CD4-positive, alpha-beta T cell treated with Interleukin-15 for 4 hours (primary cell): Measurements from ENCODE around the gene SPP2.

Source experiments
- DNase-seq: peaks from one replicate; pipeline ENCODE4 v3.0.0-alpha.2; 2020; ENCODE audit warnings: low spot score

SPP2 gene

DNA sequence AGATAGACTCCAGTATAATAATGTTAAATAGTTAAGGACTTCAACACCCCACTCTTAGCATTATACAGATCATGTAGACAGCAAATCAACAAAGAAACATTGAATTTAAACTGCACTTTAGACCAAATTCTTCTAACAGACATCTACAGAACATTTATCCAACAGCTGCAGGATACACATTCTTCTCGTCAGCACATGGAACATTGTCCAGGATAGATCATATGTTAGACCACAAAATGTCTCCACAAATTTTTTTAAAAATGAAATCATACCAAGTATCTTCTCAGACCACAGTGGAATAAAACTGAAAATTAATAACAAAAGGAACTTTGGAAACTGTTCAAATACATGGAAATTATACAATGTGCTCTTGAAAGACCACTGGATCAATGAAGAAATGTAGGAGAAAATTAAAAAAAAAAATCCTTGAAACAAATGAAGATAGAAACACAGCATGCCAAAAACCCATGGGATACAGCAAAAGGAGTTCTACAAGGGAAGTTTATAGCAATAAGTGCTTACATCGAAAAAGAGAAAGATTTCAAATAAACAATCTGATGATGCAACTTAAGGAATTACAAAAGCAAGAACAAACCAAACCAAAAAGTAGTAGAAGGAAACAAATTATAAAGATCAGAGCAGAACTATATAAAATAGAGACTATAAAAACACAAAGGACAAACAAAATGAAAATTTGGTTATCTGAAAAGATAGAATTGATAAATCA, 12.3 kb upstream of the SPP2 start:
- DNase-seq = no peak

DNA sequence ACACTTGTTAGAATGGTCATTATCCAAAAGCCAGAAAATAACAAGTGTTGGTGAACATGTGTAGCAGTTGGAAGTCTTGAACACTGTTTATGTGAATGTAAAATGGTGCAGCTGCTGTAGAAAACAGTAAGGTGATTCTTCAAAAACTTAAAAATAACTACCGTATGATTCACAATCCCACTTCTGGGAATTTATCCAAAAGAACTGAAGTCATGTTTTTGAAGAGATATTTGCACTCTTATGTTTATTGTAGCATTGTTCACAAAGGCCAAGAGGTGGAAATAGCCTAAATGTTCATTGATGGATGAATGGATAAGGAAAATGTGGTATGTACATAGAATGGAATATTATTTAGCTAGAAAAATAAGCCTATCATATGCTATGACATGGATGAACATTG, 6.3 kb upstream of the SPP2 start:
- no peak for DNase-seq

DNA sequence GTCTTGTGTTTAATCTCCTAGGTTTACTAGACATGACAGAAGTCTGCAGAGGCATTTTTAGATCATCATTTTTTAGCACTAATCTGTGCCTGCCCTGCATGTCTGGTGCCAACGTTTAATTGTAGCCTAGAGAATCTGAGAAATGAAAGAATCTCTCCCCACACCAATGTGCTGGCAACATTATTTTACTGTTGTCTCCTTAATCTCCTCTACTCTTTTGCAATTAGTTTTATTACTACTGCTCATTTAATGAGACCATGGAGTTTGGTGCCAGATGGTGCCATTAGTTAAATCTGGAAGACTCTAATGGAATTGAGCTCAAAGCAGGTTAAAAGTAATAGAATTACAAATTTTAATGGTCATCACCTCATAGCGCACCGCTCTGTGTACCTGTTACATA, 4.0 kb upstream of the SPP2 start:
- DNase-seq = no peak

DNA sequence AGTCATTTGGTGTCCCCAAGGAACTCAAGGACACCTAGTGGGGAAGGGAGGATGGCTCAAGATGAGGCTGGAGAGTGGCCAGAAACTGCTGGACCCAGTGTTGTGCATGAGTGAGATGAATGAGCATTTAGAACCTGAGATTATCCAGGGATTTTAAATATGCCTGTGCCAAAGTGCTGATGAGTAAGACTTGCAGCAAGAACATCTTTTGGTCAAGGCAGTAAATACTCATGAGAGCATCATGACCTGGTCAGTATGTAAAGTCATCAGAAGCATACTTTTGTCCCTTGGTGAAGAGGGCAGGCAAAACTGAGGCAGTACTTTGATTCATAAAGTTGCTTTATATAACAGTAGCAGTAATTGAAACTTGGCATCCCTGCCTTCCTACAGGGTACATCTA, 3.1 kb upstream of the SPP2 start:
- DNase-seq = no peak

DNA sequence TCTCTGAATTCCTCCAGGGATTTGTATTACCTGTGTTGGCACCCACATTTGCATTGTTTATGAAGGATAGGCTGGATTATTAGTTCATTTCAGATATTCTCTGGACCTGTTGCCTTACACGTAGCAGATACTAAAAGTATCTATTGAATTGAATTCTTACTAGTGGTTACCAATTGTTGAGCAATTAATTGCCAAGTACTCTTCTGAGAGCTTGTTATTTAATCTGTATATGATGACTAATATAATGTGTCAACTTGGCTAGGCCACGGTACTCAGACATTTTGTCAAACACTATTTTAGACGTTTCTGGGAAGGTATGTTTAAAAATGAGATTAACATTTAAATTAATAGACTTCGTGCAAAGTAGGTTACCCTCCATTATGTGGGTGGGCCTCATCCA, 2.5 kb upstream of the SPP2 start:
- no peak for DNase-seq

DNA sequence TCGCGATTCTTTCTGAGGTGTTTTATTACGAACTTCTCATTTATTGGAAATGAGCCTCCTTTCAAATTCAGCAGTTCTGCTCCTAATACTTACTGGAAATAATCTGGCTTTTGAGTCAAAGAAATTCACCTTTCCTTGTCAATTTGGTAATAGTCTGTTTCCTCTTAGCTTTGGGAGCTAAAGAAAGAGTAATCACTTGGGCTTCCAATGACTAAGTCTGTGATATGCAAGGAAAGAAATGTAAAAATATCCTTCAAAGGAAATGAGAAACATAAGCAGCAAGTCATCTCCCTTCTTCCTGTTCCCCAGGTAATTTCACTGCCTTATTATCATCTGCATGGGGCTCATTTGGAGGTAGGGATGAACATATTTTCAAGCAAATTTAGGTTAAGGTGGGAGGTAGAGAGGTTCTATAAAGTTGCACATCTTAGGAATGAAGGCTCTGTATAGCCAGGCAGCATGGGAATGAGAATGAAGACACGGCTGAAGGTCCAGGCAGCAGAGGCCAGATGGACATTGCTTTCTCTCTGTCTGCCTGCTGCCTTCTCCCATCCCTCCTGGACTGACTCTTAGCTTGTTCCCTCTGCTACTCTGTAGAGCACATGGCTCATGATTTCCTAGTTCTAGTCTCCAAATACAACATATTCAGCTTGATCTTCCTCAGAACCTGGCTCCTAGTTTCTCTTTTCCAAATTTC, 1.0 kb downstream of the SPP2 start:
- no peak for DNase-seq

DNA sequence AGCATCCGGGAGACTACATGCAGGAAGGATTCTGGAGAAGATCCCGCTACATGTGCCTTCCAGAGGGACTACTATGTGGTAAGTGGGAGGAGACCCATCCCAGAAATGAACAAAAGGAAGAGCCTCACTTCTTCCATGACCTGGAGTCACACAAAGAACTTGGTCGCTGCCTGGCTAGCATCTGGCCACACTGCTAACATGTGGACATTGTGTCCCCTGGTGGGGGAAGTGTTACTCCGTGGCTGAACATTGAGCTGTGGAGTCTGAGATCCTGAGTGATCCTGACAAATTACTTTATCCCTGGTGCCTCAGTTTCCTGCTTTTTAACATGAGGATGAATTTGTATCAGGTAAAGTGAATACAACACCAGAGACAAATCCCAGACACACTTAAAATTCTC, 8.4 kb downstream of the SPP2 start:
- no peak for DNase-seq

DNA sequence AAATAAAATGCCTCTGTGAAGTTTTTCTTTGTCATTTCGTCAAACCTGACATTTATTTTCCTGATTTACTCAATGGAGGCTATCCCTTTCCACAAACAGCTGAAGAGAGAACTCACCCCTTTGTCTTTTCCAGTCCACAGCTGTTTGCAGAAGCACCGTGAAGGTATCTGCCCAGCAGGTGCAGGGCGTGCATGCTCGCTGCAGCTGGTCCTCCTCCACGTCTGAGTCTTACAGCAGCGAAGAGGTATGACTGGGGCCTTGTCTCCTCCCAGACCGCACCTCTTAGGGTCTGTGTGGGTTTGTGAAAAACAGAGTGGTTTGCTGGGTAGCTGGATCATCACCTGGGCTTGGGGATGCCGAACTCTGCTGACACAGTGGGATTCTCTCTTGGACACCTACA, 9.7 kb downstream of the SPP2 start:
- DNase-seq = no peak

DNA sequence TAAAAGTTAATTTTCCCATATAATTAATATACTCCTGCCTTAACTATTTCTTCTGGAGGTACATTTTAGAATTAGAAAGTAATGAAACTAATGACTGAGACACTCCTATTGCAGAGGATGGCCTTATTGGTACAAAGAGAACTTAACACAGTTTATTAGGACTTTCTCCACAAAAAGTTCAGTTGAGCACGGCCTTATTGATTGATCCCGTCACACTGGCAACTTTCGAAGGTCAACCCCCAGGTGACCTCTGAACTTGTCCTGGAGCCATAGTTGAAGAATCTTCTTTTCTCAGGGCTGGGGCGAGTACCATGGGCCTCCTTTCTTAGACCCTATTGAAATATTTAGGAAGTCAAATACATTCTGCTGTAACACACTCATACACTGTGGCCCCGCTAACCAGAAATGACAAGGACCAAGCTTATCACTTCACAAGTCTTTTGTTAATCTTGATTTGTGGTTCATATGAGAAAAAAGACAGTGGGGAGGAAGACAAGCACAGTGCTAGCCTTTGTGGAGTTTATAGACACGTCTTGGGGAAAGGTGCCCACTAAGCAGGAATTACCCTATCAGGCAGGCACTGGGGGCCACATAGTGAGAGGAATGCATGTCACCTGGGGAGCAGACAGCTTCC, 11.2 kb downstream of the SPP2 start:
- DNase-seq = no peak

DNA sequence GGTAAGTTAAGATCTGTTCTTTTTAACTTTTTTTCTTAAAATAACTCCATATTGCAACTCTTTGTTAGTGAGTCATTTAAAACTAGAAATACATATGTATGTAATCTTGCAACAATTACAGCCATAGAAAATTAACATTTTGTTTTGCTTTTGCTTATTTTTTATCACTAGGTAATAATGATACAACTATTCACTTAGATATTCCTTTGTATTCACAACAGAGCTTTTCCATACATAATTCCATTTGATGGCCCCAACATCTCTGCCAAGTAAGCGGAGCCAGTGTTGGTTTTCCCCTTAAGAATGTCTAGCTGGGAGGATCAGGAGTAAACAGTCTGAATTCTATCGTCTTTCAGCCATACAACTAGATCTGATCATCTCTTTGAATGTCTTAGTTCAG, 16.1 kb downstream of the SPP2 start:
- DNase-seq = no peak

DNA sequence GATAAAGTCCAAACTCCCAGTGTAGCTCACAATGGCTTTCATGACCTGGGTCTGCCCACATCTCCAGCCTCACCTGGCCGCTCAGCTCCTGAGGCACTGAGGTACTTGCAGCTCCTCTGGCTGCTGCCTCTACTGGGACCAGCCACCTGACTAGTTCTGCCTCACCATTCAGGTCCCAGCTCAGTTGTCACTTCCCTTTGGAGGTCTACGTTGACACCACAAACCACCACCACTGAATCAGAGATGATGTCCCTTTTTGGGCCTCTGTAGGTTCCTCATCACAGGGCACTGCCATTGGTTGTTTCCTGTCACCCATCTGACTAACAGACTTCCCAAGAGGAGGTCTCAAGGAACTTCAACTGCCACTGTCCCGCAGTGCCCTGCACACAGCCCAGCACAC, 21.2 kb downstream of the SPP2 start:
- DNase-seq = peak; percentile 18

DNA sequence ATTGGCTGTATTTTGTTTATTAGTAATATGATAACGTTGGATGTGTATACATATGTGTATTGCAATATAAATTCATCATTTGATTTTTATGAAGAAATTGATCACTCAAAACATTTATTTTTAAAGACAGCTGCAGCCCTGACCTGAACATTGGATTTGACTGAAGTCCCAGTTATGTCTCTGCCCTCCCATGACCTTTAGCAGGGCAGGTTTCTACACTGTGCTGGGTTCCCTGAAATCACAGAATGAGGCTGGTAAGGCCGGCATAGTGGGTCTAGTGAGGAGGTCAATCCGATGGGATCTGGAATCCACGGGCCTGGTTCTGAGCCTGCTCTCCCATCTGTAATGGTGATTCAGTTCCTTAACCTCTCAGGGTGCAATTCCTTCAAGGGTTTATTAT, 22.0 kb downstream of the SPP2 start:
- no peak for DNase-seq

DNA sequence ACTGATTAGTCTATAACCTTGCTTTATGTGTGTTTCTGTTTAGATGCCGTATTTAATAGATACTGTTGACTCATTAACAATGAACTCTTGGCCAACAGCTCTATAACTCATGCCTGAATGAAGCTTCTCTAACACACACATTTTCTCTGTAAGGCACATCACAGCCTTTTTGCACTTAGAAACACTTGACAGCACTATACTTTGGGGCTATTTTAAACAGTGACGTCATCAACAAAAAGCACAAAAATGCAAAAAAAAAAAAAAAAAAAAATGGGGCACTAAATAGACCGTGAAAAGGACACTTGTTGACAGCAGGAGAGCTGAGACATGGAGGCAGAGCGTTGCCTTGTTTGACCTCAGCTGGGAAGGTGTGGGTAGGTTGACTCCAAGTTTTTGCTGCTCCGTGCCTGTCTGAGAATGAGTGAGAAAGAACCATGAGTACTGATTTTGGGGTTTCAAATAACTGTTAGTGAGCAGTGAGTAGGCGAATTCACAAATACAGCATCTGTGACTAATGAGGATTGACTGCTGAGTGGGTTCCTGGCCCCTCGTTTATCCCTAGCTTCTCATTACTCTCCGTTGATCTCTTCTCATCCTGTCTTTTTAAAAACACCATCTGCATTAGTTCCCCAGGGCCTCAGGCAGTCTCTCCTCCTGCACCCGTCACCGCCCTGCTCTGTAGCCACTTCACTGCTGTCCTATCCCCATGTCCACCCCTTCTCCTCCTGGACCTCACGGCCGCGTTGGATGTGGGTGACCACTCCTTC, 24.4 kb downstream of the SPP2 start:
- no peak for DNase-seq

DNA sequence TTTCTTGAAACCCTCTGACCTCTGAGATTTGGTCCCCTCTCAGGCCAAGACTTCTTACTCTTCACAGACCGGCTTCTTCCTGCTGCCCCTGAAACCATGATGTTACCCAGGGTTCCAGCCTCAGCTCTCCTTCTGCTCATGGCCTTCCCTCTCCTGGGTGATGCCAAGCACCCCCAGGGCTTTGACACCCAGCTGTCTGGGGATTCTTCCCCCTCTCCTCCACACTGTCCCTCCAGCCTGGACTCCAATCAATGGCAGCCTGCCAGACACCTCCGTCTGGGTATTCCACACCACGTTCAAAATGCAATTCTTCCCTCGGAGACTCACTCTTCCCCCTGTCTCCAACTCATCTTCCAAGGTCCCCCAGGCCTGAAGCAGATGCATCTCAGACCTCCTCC, 25.0 kb downstream of the SPP2 start:
- no peak for DNase-seq

DNA sequence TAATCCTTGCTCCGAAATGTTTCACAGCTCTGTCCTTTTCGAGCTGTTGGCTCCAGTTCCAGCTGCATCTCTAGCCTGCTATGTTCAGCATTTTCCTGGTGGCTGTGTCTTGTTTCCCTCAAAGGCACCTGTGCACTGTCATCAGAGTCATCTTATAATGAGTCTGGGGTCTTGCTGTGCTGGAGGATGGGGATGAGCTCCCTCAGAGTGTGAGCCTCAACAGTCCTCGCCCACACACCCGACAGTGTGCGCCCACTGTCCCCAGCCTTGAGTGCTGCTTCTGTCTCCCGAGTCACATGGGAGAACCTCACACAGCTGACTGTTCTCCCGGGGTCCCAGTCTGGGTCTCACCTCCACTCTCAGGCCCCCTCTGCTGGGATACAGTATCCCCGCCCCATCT, 25.4 kb downstream of the SPP2 start:
- no peak for DNase-seq

DNA sequence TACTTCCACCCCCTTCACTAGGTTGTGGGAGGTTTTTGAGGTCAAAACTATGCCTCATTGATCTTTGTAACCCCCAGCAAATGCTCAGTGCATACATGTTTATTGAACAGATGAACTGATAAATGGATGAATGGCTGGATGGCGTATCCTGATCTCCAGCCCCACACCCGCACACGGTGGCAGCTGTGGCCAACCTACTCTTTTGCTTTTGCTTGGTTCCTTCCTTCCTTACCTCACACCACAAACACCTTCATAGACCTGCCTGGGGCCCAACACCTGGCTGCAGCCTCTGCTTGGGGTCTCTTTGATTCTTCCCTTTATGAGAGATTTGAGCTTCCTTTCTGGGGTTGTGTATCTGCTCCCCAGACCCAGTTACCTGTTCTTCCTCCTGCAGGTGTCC, 25.9 kb downstream of the SPP2 start:
- DNase-seq = no peak

DNA sequence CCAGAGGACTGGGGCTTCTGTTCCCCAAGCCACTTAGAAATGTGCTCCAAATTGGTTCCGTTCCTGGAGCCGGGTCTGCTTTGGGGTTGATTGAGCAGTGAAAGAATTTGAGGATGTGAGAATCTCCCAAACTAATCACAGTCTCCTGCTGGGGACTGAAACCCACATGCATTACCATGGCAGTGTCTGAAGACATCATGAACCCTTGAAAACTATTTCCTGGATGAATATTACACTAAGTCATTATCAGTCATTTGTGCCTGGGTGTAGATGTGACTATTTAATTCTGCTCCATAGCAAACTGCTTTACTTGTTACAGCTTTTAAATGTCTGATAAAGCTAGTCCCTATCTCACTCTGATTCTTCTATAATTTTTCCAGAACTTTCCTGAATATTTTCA, 27.6 kb downstream of the SPP2 start:
- DNase-seq = no peak

DNA sequence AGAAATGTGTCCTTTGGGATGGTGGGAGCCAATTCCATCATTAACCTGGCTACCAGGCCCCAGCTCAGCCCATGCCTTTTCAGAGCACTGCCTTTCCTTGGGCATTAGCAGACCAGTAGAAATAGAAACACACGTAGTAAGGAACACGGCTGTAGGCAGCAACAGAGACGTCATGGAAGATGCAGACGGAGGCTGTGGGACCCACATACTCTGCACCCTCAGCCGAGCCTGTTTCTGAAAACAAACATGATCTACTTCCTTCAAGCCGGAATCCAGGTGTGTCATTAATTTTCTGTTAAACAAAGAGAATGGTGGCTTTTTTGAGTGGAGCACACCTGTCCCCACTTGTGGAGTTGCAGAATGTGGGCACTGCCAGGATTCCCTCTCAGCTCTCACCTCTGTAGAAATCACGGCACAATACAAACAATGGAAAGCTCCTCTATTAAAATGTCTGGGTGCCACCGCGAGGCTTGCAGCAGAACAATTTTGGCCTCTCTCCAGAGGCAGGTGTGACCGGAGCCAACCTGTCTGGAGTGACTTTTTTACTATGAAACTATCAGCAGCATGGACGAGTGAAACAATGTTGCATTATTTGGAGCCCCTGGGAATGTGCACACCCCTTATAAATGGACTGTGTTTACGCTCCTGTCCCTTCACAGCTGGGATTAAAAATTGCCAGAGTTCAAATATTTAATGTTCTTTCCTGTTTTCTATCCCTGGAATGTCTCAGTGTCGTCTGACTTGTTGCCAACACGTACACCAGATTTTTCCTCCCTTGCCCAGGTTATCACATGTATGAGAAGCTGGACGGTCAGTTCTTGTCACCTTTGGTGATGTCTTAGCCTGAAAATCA, 31.7 kb downstream of the SPP2 start:
- DNase-seq = no peak

DNA sequence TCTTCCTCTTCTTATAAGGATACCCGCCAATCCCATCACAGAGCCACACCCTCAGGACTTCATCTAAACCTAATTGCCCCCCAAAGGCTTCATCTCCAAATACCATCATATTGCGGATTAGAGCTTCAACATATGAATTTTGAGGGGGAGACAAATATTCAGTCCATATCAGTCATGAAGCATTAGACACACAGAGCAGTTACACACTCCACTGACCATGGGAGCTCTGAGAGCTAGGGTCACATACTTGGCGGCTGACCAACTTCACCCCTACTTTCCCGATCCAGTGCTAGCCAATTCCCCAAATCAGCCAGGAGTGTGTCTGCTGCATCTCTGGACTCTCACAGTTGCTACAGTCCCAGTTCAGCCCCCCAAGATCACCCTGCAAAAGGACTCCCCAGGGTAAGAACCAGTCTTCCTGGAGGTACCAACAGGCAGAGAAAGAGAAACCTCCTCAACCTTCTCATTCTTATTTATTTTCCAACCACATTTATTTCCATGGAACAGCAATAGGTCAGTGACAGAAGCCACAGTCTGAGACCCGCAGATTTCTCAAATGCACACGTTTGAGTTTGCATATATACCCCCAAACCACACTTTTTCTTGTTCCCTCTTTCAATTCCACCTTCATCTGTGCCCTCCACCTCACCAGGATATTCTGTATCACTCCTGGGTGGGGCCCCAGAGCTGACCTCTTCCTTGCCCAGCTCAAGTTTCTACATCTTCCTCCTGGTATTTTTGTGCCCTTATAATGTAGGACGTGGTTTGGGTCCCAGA, 33.3 kb downstream of the SPP2 start:
- no peak for DNase-seq

DNA sequence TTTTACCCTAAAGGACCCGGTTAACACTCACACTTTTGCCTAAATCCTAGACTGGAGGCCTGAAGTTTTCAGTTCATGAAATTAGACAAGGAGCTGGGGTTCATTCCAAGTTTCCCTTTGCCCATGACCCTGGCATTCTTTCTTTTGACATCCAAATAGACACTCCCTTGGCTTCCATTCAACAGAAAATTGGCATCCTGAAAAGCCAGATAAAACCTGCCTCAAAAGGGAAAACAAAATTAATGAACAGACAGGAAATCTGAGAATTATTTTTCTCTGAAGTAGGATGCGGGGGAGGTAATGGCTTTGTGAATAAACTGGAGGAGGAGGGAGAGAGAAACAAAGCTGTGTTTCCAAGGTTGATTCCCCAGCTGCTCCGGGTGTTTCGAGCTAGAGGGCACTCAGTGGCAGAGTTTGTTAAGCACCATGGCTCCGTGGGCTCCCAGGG, 41.0 kb downstream of the SPP2 start:
- DNase-seq = no peak

DNA sequence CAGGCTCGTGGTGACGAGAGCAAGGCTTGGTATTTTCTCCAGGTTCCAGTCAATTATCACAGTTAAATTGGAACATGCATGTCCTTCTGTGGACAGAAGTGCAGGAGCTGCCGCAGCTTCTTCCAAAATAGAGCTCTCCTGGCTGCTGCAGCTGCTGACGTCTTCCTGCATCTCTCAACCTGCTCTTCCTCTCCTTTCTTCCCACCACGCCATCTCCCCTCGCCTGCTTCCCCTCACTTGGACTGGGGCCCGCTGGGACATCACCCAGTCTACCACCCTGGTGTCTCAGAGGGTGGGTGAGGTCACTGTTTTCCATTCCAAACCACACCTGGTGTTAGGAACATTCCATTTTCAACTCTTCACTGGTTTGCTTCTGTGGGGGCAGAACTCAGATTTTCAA, 41.4 kb downstream of the SPP2 start:
- DNase-seq = no peak
